Liver (tissue), 3 donors: ENCODE measurements around the gene EPC2.

Experiments used
- EGR1 ChIP-seq, 2 donors: IDR thresholded peaks; 2 replicates each; pipeline ENCODE4 v1.6.1; 2016 to 2018; ENCODE audit warnings: antibody characterized with exemption in 2 of 2, low read depth in 2 of 2
- FOXA1 ChIP-seq: IDR thresholded peaks from 2 replicates; pipeline ENCODE4 v1.6.1; 2016; ENCODE audit warnings: antibody characterized with exemption
- RAD21 ChIP-seq, 2 donors: IDR thresholded peaks; 2 replicates each; pipeline ENCODE4 v1.6.1; 2016; ENCODE audit warnings: antibody characterized with exemption in 2 of 2, mild to moderate bottlenecking in 2 of 2
- RXRA ChIP-seq, 2 donors: IDR thresholded peaks; 2 replicates each; pipeline ENCODE4 v1.6.1; 2017 to 2018; ENCODE audit warnings: antibody characterized with exemption in 2 of 2, mild to moderate bottlenecking in 1 of 2
- YY1 ChIP-seq: IDR thresholded peaks from 2 replicates; pipeline ENCODE4 v1.6.1; 2016; ENCODE audit warnings: antibody characterized with exemption, mild to moderate bottlenecking
- TF ChIP-seq, protein P1 (sequence below): fragments of 150-350 bp; IDR thresholded peaks from 2 replicates; pipeline ENCODE4 v1.5.1; 2017; ENCODE audit warnings: improper control_type of control experiment, low read depth, low read length; ENCODE audit not compliant: missing input control
- TF ChIP-seq, protein P2 (sequence below): IDR thresholded peaks from 2 replicates; pipeline ENCODE4 v1.6.1; 2016; ENCODE audit warnings: antibody characterized with exemption
- donor health status: healthy.
- donor health status: healthy.

DNA sequence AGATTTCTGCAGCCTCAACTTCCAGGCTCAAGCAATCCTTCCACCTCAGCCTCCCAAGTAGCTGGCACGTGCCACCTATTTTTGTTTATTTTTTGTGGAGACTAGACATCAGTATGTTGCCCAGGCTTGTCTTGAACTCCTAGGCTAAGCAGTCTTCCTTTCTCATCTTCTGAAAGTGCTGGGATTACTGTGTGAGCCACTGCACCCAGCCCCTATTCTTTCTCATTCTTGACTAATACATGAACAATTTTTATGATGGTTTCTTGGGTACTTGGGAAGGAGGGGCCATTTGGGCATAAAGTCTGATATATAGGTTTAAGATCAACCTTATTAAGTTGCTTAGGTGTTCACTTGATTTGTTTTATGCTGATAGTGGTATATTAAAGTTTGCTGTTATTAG lies 26.2 kb downstream of the EPC2 start:
- TF ChIP-seq, protein P1, sequence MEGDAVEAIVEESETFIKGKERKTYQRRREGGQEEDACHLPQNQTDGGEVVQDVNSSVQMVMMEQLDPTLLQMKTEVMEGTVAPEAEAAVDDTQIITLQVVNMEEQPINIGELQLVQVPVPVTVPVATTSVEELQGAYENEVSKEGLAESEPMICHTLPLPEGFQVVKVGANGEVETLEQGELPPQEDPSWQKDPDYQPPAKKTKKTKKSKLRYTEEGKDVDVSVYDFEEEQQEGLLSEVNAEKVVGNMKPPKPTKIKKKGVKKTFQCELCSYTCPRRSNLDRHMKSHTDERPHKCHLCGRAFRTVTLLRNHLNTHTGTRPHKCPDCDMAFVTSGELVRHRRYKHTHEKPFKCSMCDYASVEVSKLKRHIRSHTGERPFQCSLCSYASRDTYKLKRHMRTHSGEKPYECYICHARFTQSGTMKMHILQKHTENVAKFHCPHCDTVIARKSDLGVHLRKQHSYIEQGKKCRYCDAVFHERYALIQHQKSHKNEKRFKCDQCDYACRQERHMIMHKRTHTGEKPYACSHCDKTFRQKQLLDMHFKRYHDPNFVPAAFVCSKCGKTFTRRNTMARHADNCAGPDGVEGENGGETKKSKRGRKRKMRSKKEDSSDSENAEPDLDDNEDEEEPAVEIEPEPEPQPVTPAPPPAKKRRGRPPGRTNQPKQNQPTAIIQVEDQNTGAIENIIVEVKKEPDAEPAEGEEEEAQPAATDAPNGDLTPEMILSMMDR: no peak
- TF ChIP-seq, protein P2, sequence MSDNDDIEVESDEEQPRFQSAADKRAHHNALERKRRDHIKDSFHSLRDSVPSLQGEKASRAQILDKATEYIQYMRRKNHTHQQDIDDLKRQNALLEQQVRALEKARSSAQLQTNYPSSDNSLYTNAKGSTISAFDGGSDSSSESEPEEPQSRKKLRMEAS: no peak
- TF ChIP-seq RAD21 (IDR thresholded peaks at IDR 0.05) (no peak), FOXA1 (no peak), YY1 (no peak), RXRA (IDR thresholded peaks at IDR 0.05) (no peak), EGR1 (IDR thresholded peaks at IDR 0.05; ENCODE audit: low read depth in 2 of 2) (no peak)
